Fibroblast of lung (primary cell): Measurements from ENCODE around the gene AADAT.

Experiments
- EZH2 ChIP-seq: IDR thresholded peaks from 2 replicates; pipeline ENCODE4 v1.5.1; 2012; ENCODE audit warnings: low read length, control low read depth, mild to moderate bottlenecking; ENCODE audit errors: missing control alignments
- TF ChIP-seq, protein P1 (sequence below), 2 donors: IDR thresholded peaks in 1 of 2; conservative IDR thresholded peaks in 1 of 2; 1 replicate in 1 of 2; 2 replicates in 1 of 2; pipeline ENCODE4 v1.5.1; 2011 to 2012; ENCODE audit warnings: low read length in 2 of 2, control low read depth in 1 of 2, inconsistent platforms in 1 of 2, low read depth in 1 of 2, mild to moderate bottlenecking in 1 of 2

GRCh38 chr4:170088716-170089115 lies 1.0 kb downstream of the AADAT start:
- TF ChIP-seq, protein P1, sequence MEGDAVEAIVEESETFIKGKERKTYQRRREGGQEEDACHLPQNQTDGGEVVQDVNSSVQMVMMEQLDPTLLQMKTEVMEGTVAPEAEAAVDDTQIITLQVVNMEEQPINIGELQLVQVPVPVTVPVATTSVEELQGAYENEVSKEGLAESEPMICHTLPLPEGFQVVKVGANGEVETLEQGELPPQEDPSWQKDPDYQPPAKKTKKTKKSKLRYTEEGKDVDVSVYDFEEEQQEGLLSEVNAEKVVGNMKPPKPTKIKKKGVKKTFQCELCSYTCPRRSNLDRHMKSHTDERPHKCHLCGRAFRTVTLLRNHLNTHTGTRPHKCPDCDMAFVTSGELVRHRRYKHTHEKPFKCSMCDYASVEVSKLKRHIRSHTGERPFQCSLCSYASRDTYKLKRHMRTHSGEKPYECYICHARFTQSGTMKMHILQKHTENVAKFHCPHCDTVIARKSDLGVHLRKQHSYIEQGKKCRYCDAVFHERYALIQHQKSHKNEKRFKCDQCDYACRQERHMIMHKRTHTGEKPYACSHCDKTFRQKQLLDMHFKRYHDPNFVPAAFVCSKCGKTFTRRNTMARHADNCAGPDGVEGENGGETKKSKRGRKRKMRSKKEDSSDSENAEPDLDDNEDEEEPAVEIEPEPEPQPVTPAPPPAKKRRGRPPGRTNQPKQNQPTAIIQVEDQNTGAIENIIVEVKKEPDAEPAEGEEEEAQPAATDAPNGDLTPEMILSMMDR (conservative IDR thresholded peaks at IDR 0.05 in 1 of 2, IDR thresholded peaks at IDR 0.05 in 1 of 2; ENCODE audit: low read depth in 1 of 2, low read length in 2 of 2) = no peak
- no peak for TF ChIP-seq EZH2
